Measurements from ENCODE around the gene UBXN2A.
"Not testable (repeated sequence)": the region's sequence is repeated elsewhere in the genome, so short reads cannot be mapped to it uniquely, and the experiment has no call there.

UBXN2A gene

GRCh38 chr2:23947350-23947749 is 7.1 kb downstream of the UBXN2A start (continued):
- TF ChIP-seq BCL11A (tag by site-specific recombination; IDR thresholded peaks at IDR 0.05; ENCODE audit: low read depth), result no peak
- no peak for TF ChIP-seq ZNF776 (tag by site-specific recombination; IDR thresholded peaks at IDR 0.05; ENCODE audit: borderline replicate concordance)
- no peak for TF ChIP-seq SP2 (tag by site-specific recombination; IDR thresholded peaks at IDR 0.05)
- no peak for TF ChIP-seq ZNF140 (tag by site-specific recombination; IDR thresholded peaks at IDR 0.05)
- no peak for TF ChIP-seq ZNF248 (tag by site-specific recombination; IDR thresholded peaks at IDR 0.05)

- H3K9me3 ChIP-seq (ENCODE audit: control insufficient read depth, insufficient read depth, low read depth, low read length); H3K4me3 ChIP-seq (ENCODE audit: low read depth, low read length); POLR2A ChIA-PET; H3K4me1 ChIP-seq (ENCODE audit: control insufficient read depth, insufficient read depth, low read length); H3K36me3 ChIP-seq (ENCODE audit: control insufficient read depth in 2 of 2, insufficient read depth in 1 of 2, low read length in 2 of 2); H3K27ac ChIP-seq (ENCODE audit: extremely low read depth, low read depth, low read length): not testable (repeated sequence)
- 0 out of 2 replicates have a peak, but pooled peaks have one; percentile 37 for TF ChIP-seq ZNF121 (tag by site-specific recombination; IDR thresholded peaks at IDR 0.05)
- CTCF ChIA-PET, result interaction anchor here (0.6 to 0.7 kb wide), 4 partner anchors 34 to 947 kb away, joined by 3 to 6 read pairs (median 3); no protein-coding TSS in a partner anchor
These were observed 12.3 kb downstream of the UBXN2A start for GRCh38 chr2:23952558-23952957.

GRCh38 chr2:23953625-23954024 is 13.4 kb downstream of the UBXN2A start:
- ChIA-PET POLR2A (interaction anchor here (0.6 kb wide), 1 partner anchor 88 kb away, joined by 3 read pairs; no protein-coding TSS in a partner anchor), CTCF (interaction anchor here (0.7 kb wide), 1 partner anchor 359 kb away, joined by 3 read pairs; no protein-coding TSS in a partner anchor)
- H3K36me3 ChIP-seq (ENCODE audit: control insufficient read depth in 2 of 2, insufficient read depth in 1 of 2, low read length in 2 of 2), result peaks cover 1 to 4% of the 10 kb centered on the region in 2 experiments; a peak in 2 of 3 replicates
- no peaks in the 10 kb centered on the region for H3K9me3 ChIP-seq (ENCODE audit: control insufficient read depth, insufficient read depth, low read depth, low read length)
- no peak overlapping the region for H3K4me3 ChIP-seq (ENCODE audit: low read depth, low read length)
- H3K27ac ChIP-seq (ENCODE audit: extremely low read depth, low read depth, low read length), result no peak overlapping the region
- TF ChIP-seq ZNF529 (tag by site-specific recombination; IDR thresholded peaks at IDR 0.05; ENCODE audit: insufficient replicate concordance) (no peak), TCF7L2 (IDR thresholded peaks at IDR 0.05; ENCODE audit: borderline replicate concordance, low read depth, low read length) (no peak), ZSCAN30 (tag by site-specific recombination; IDR thresholded peaks at IDR 0.05) (no peak), REPIN1 (tag by site-specific recombination; IDR thresholded peaks at IDR 0.05; ENCODE audit: low read depth) (no peak), ZNF843 (tag by site-specific recombination; IDR thresholded peaks at IDR 0.05) (no peak), ELK4 (IDR thresholded peaks at IDR 0.05; ENCODE audit: borderline replicate concordance, low read depth, low read length) (no peak), EGR2 (tag by site-specific recombination; IDR thresholded peaks at IDR 0.05; ENCODE audit: low read depth) (no peak)
- H3K4me1 ChIP-seq (ENCODE audit: control insufficient read depth, insufficient read depth, low read length), result no peaks in the 10 kb centered on the region

- no peaks in the 10 kb centered on the region for H3K9me3 ChIP-seq (ENCODE audit: control insufficient read depth, insufficient read depth, low read depth, low read length)
- POLR2A ChIA-PET, result no interaction called here
- CTCF ChIA-PET, result interaction anchor here (0.6 to 0.7 kb wide), 2 partner anchors 164 to 358 kb away, joined by 3 read pairs; no protein-coding TSS in a partner anchor
- peaks cover 5 to 12% of the 10 kb centered on the region in 2 experiments; a peak in 2 of 3 replicates for H3K36me3 ChIP-seq (ENCODE audit: control insufficient read depth in 2 of 2, insufficient read depth in 1 of 2, low read length in 2 of 2)
- no peak overlapping the region for H3K4me3 ChIP-seq (ENCODE audit: low read depth, low read length)
- H3K27ac ChIP-seq (ENCODE audit: extremely low read depth, low read depth, low read length), result no peak overlapping the region
- no peaks in the 10 kb centered on the region for H3K4me1 ChIP-seq (ENCODE audit: control insufficient read depth, insufficient read depth, low read length)
- TF ChIP-seq ZSCAN5A (tag by site-specific recombination; IDR thresholded peaks at IDR 0.05) (no peak), ZNF624 (tag by site-specific recombination; IDR thresholded peaks at IDR 0.05) (no peak), ZNF548 (tag by site-specific recombination; IDR thresholded peaks at IDR 0.05) (no peak), ZNF600 (tag by site-specific recombination; IDR thresholded peaks at IDR 0.05) (no peak), ZNF555 (tag by site-specific recombination; conservative IDR thresholded peaks at IDR 0.05) (no peak), MYNN (tag by site-specific recombination; IDR thresholded peaks at IDR 0.05; ENCODE audit: borderline replicate concordance) (no peak), ZNF114 (tag by site-specific recombination; IDR thresholded peaks at IDR 0.05) (no peak), ZEB2 (tag by site-specific recombination; IDR thresholded peaks at IDR 0.05) (no peak), ZNF354C (tag by site-specific recombination; IDR thresholded peaks at IDR 0.05; ENCODE audit: borderline replicate concordance, low read depth) (no peak), GLIS2 (tag by site-specific recombination; IDR thresholded peaks at IDR 0.05) (no peak), BCL11A (tag by site-specific recombination; IDR thresholded peaks at IDR 0.05; ENCODE audit: low read depth) (no peak), ZNF596 (tag by site-specific recombination; IDR thresholded peaks at IDR 0.05) (no peak), ZNF280C (tag by site-specific recombination; IDR thresholded peaks at IDR 0.05) (no peak)
These were observed 14.2 kb downstream of the UBXN2A start for GRCh38 chr2:23954325-23955014.

All from HEK293 (cell line).